SU-DHL-6 (cell line): ENCODE measurements around the gene SFTPB.

Experiments used
- H2AFZ ChIP-seq: fragments of 200-600 bp; sonication (generic); 2 replicates; pipeline ENCODE4 v1.6.1; 2014; ENCODE audit warnings: low read depth, mild to moderate bottlenecking, moderate library complexity, mixed read lengths, antibody characterized with exemption, low read length; ENCODE audit not compliant: severe bottlenecking
- H3F3A ChIP-seq: fragments of 200-600 bp; shearing (Covaris generic); 2 replicates; pipeline ENCODE4 v1.6.0; 2016; ENCODE audit warnings: antibody characterized with exemption, mild to moderate bottlenecking; ENCODE audit not compliant: insufficient read depth
- H3K27ac ChIP-seq: fragments of 200-600 bp; sonication (generic); 2 replicates; pipeline ENCODE4 v1.5.1; 2016; ENCODE audit warnings: low read depth, mild to moderate bottlenecking, low read length, moderate library complexity, mixed read lengths
- H3K27me3 ChIP-seq: fragments of 200-600 bp; sonication (generic), shearing (Covaris generic); 2 replicates; pipeline ENCODE4 v1.6.0; 2014; ENCODE audit warnings: mild to moderate bottlenecking, low read length
- H3K36me3 ChIP-seq: fragments of 200-600 bp; sonication (generic); 2 replicates; pipeline ENCODE4 v1.6.1; 2014; ENCODE audit warnings: mild to moderate bottlenecking, low read length, mixed read lengths
- H3K4me2 ChIP-seq: fragments of 300-600, 200-600 bp; shearing (Covaris generic), sonication (generic); 2 replicates; pipeline ENCODE4 v1.6.0; 2014; ENCODE audit warnings: low read length, low read depth, mild to moderate bottlenecking; ENCODE audit not compliant: poor library complexity, severe bottlenecking
- H3K4me3 ChIP-seq: fragments of 200-600 bp; sonication (generic); 2 replicates; pipeline ENCODE4 v1.5.1; 2014; ENCODE audit warnings: antibody characterized with exemption, low read length, mild to moderate bottlenecking, mixed read lengths; ENCODE audit not compliant: insufficient read depth, poor library complexity, severe bottlenecking
- H3K79me2 ChIP-seq: fragments of 200-600 bp; sonication (generic); 2 replicates; pipeline ENCODE4 v1.6.1; 2014; ENCODE audit warnings: mild to moderate bottlenecking, low read length, moderate library complexity; ENCODE audit not compliant: insufficient read depth
- H3K9ac ChIP-seq: fragments of 200-600 bp; sonication (generic); 2 replicates; pipeline ENCODE4 v1.7.0; 2014; ENCODE audit warnings: mild to moderate bottlenecking, low read length
- H3K9me2 ChIP-seq: fragments of 200-600 bp; sonication (generic); replicated peaks from 2 replicates; pipeline ENCODE4 v1.6.1; 2014; ENCODE audit warnings: low read length; ENCODE audit not compliant: insufficient read depth
- H3K9me3 ChIP-seq: fragments of 200-600 bp; sonication (generic); 2 replicates; pipeline ENCODE4 v1.6.1; 2014; ENCODE audit warnings: low read length, mixed read lengths; ENCODE audit not compliant: insufficient read depth
- H4K20me1 ChIP-seq: fragments of 200-600 bp; sonication (generic); 2 replicates; pipeline ENCODE4 v1.6.1; 2014; ENCODE audit warnings: low read depth, mild to moderate bottlenecking, antibody characterized with exemption, low read length, moderate library complexity, mixed read lengths
- EZH2phosphoT487 ChIP-seq: fragments of 200-600 bp; sonication (generic), shearing (Covaris generic); conservative IDR thresholded peaks from 2 replicates; pipeline ENCODE4 v1.6.1; 2018; ENCODE audit warnings: mild to moderate bottlenecking, antibody characterized with exemption, low read length, moderate library complexity, mixed read lengths
- TF ChIP-seq, protein P1 (sequence below): fragments of 200-600 bp; sonication (generic); IDR thresholded peaks from one replicate; pipeline ENCODE4 v1.5.1; 2017; ENCODE audit warnings: antibody characterized with exemption, mild to moderate bottlenecking, low read length, moderate library complexity; ENCODE audit not compliant: insufficient read depth, poor library complexity, severe bottlenecking

SFTPB gene

DNA sequence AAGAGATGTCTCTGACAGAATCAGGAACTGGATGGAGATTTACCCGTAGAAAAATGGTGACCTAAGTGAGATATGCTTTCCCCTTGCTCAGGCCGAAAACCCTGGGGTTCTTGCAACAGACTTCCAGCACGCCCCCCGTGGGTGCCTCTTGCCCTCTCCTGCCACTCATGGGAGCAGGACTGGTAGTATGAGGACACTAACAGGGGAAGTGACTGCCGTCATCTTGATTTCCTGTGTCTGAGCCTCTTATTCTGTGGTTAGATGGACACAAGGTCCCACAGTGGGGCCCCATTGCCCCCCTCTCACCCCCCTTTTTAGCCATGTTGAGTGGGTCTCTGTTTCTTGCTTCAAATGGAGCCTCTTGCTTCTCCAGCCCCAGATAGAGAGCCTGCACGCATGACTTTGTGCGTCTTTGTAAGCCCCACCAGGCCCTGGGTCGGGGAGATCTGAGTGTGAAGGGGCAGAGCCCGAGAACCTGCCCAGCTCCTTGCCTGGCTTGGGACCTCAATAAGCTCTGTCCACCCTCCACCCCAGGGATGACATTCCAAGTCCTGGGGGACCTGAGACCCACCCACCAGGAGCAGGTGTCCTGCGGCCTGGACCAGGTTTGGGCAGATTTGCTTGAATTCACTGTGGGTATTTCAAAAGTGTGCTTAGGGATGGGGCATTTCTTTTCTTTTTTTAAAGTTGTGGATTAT, 38.7 kb upstream of the SFTPB start:
- H3K9me3 ChIP-seq = no peaks in the 10 kb centered on the region
- no peak for TF ChIP-seq EZH2phosphoT487
- TF ChIP-seq, protein P1, sequence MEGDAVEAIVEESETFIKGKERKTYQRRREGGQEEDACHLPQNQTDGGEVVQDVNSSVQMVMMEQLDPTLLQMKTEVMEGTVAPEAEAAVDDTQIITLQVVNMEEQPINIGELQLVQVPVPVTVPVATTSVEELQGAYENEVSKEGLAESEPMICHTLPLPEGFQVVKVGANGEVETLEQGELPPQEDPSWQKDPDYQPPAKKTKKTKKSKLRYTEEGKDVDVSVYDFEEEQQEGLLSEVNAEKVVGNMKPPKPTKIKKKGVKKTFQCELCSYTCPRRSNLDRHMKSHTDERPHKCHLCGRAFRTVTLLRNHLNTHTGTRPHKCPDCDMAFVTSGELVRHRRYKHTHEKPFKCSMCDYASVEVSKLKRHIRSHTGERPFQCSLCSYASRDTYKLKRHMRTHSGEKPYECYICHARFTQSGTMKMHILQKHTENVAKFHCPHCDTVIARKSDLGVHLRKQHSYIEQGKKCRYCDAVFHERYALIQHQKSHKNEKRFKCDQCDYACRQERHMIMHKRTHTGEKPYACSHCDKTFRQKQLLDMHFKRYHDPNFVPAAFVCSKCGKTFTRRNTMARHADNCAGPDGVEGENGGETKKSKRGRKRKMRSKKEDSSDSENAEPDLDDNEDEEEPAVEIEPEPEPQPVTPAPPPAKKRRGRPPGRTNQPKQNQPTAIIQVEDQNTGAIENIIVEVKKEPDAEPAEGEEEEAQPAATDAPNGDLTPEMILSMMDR = no peak
- H2AFZ ChIP-seq = peak overlapping the region; percentile 15
- no peaks in the 10 kb centered on the region for H3K36me3 ChIP-seq
- no peak overlapping the region for H3K9ac ChIP-seq
- no peak overlapping the region for H3K4me3 ChIP-seq
- H3K4me2 ChIP-seq = no peak overlapping the region
- H3K27me3 ChIP-seq = no peaks in the 10 kb centered on the region
- no peak overlapping the region for H3K27ac ChIP-seq
- no peaks in the 10 kb centered on the region for H3F3A ChIP-seq
- no peaks in the 10 kb centered on the region for H4K20me1 ChIP-seq
- no peaks in the 10 kb centered on the region for H3K9me2 ChIP-seq
- H3K79me2 ChIP-seq = no peaks in the 10 kb centered on the region

DNA sequence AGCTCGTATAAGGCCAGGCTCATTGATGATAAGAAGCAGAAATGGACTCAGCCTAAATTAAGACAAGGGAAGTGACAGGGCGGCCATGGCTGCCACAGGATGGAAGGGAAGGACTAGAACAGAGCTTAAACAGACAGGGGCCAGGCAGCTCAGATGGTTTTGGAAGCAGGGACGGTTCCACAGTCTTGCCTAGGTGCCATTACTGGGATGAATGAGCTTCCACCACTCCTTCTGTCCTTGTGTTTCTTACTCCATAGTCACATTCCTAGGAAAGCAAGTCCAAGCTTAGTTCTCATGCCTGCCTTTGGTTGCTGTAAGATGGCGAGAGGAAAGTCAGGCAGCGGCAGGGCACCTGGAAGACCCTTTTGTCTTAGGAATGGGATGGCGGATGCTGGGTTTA, 38.1 kb upstream of the SFTPB start:
- Histone ChIP-seq H3K9ac (no peak overlapping the region), H3K27ac (no peak overlapping the region), H2AFZ (no peak overlapping the region), H4K20me1 (no peaks in the 10 kb centered on the region), H3K4me2 (no peak overlapping the region), H3K27me3 (no peaks in the 10 kb centered on the region), H3K9me2 (no peaks in the 10 kb centered on the region), H3K4me3 (no peak overlapping the region), H3K36me3 (no peaks in the 10 kb centered on the region), H3K79me2 (no peaks in the 10 kb centered on the region), H3F3A (no peaks in the 10 kb centered on the region), H3K9me3 (no peaks in the 10 kb centered on the region)
- no peak for TF ChIP-seq EZH2phosphoT487
- TF ChIP-seq, protein P1 = no peak

DNA sequence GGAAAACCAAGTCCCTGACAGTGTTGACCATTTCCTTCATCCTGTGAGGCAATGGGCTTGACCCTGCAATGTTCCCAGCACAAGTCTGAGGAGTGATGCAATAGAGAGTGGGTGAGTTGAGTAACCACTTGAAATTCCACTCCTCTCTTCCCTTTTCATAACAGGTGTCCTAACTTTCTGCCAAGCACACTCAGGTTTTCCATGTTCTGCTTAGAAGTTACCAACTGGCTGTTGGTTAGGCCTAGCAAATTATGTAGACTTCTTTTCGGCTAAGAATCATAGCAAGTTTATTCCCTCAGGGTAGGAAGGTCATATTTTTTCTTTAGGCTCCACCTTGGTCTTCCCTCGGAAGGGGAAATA, 37.7 kb upstream of the SFTPB start:
- no peak overlapping the region for H3K4me3 ChIP-seq
- no peaks in the 10 kb centered on the region for H3K27me3 ChIP-seq
- H3K4me2 ChIP-seq = no peak overlapping the region
- no peaks in the 10 kb centered on the region for H3F3A ChIP-seq
- H3K27ac ChIP-seq = no peak overlapping the region
- H3K79me2 ChIP-seq = no peaks in the 10 kb centered on the region
- no peak overlapping the region for H3K9ac ChIP-seq
- H3K9me3 ChIP-seq = no peaks in the 10 kb centered on the region
- H2AFZ ChIP-seq = no peak overlapping the region
- TF ChIP-seq, protein P1 = no peak
- no peak for TF ChIP-seq EZH2phosphoT487
- no peaks in the 10 kb centered on the region for H4K20me1 ChIP-seq
- H3K36me3 ChIP-seq = no peaks in the 10 kb centered on the region
- H3K9me2 ChIP-seq = no peaks in the 10 kb centered on the region
